Nephron progenitor cell (in vitro differentiated cells): ENCODE data around the gene ZFP3.
A peak's percentile ranks its signal among the peaks of the same experiment; 100 is the strongest.
"Not testable (repeated sequence)": the region's sequence is repeated elsewhere in the genome, so short reads cannot be mapped to it uniquely, and the experiment has no call there.

Experiments used
- DNase-seq: peaks from one replicate; pipeline ENCODE4 v3.0.0; 2021
- H3K27ac Mint-ChIP-seq: 2 replicates; pipeline ENCODE4 v1.8.0; 2021; ENCODE audit warnings: mild to moderate bottlenecking, moderate library complexity, mixed read lengths
- H3K27me3 Mint-ChIP-seq: 2 replicates; pipeline ENCODE4 v1.8.0; 2021; ENCODE audit warnings: mild to moderate bottlenecking, low read depth, mixed read lengths; ENCODE audit not compliant: poor library complexity
- H3K36me3 Mint-ChIP-seq: 2 replicates; pipeline ENCODE4 v1.8.0; 2021; ENCODE audit warnings: low read depth, mixed read lengths
- H3K4me1 Mint-ChIP-seq: 2 replicates; pipeline ENCODE4 v1.8.0; 2021; ENCODE audit warnings: mixed read lengths
- H3K4me3 Mint-ChIP-seq: 2 replicates; pipeline ENCODE4 v1.8.0; 2021; ENCODE audit warnings: mild to moderate bottlenecking, moderate library complexity, mixed read lengths
- H3K9me3 Mint-ChIP-seq: 2 replicates; pipeline ENCODE4 v1.8.0; 2021; ENCODE audit warnings: mild to moderate bottlenecking, moderate library complexity, mixed read lengths
- TF ChIP-seq, protein P1 (sequence below): fragments of 200-600 bp; sonication (generic); IDR thresholded peaks from 2 replicates; pipeline ENCODE4 v1.5.0; 2021; ENCODE audit warnings: antibody characterized with exemption

The ZFP3 gene

DNA sequence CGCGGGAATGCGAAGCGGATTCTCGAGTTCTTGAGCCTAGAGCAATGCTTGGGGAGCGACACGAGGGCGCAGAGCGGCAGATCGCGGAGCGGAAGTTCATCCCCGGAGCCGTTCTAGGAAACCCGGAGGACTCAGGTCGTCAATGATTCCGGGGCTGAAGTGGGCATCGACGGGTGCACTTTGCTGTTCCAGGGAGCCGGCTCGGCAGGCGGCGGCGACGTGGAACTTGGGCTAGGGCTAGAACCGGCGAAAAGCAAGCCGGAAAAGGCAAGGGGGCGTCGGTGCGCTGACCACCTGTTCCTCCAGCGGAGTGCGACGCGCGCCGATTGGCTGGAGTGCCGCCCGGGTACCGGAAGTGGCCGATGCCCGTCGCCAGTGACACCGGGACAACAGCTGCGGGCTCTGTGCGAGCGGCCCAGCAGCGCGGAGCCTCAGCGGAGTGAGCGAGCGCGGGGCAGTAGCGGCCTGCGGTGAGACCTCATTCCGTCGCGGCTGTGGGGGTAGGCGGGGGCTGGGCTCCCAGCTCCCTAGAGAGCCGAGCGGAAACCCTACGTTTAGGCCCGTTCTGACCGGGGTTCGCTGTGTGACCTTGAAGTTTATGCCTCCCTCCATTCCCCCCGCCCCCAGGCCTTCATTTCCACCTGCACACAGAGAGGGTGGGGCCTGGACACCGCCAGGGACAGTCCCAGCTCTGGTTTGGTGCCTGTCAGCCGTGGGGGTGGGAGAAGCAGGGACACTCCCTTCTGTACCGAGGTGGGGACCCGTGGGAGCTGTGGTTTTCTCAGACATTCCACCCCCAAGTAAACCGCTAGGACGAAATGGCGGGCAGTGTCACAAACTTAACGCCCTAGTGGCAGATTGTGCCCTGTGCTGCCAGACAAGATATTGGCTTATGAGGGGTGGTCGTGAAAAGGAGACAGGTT lies at the start of gene ZFP3:
TSS of gene ZFP3 (plus strand) at position 362 of the 923 bp plus-strand sequence. CDS start 13,038 bp downstream, outside the sequence.
- Mint-ChIP-seq H3K36me3 (no peaks in the 10 kb centered on the region), H3K27ac (no peak within 1 kb of the TSS), H3K4me3 (peak within 1 kb of the TSS; percentile 23), H3K9me3 (peaks cover 17% of the 10 kb centered on the region), H3K4me1 (no peaks in the 10 kb centered on the region), H3K27me3 (peaks cover 21% of the 10 kb centered on the region)
- TF ChIP-seq, protein P1, sequence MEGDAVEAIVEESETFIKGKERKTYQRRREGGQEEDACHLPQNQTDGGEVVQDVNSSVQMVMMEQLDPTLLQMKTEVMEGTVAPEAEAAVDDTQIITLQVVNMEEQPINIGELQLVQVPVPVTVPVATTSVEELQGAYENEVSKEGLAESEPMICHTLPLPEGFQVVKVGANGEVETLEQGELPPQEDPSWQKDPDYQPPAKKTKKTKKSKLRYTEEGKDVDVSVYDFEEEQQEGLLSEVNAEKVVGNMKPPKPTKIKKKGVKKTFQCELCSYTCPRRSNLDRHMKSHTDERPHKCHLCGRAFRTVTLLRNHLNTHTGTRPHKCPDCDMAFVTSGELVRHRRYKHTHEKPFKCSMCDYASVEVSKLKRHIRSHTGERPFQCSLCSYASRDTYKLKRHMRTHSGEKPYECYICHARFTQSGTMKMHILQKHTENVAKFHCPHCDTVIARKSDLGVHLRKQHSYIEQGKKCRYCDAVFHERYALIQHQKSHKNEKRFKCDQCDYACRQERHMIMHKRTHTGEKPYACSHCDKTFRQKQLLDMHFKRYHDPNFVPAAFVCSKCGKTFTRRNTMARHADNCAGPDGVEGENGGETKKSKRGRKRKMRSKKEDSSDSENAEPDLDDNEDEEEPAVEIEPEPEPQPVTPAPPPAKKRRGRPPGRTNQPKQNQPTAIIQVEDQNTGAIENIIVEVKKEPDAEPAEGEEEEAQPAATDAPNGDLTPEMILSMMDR = no peak
- no peak for DNase-seq

DNA sequence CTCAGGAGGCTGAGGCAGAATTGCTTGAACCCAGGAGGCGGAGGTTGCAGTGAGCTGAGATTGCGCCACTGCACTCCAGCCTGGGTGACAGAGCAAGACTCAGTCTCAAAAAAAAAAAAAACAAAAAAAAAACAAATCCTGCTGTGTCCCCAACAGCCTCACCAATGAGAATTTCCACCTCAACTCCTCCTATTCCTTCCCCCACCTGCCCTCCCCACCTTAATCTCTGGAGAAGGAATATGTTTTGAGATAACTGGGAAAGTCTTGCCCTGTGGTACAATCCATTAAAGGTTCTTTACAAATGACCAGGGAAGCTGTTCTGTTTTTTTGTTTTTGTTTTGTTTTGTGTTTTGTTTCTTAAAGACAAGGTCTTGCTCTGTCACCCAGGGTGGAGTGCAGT lies 48.1 kb upstream of the ZFP3 start:
- DNase-seq, H3K9me3 Mint-ChIP-seq, H3K36me3 Mint-ChIP-seq, H3K4me3 Mint-ChIP-seq, H3K27ac Mint-ChIP-seq: not testable (repeated sequence)
- H3K27me3 Mint-ChIP-seq = peaks cover 58% of the 10 kb centered on the region
- peaks cover 15% of the 10 kb centered on the region for H3K4me1 Mint-ChIP-seq

DNA sequence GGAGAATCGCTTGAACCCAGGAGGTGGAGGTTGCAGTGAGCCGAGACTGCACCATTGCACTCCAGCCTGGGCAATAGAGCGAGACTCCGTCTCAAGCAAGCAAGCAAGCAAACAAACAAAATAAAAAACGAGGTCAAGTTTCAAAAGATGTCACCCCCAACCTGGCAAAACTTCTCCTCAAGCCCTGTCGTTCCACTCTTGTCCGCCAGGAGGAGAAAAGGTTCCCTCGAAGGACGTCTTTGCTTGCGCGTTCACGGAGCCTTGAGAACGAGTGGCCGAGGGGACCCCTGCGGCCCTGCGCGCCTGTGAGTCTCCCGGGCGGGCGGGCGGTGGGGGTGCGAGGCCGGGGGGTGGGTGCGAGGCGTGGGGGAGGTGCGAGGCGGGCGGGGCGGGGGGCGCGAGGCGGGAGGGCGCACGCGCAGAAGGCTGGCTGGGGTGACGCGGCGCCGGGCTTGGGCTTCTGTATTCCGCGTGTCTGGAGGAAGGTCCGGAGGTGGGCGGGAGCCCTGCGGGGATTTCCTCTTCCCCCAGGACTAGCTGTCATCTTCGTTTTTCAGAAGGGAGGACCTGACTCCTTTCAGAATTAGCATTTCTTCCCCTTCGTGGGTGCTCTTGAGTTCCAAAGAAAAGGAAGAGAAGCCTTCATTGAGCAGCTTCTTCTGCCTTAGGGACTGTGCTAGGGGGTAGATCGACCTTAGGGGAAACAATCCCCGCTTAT lies 46.7 kb upstream of the ZFP3 start:
- peaks cover 10% of the 10 kb centered on the region for H3K4me1 Mint-ChIP-seq
- H3K9me3 Mint-ChIP-seq = peaks cover 5% of the 10 kb centered on the region
- no peak overlapping the region for H3K27ac Mint-ChIP-seq
- peak; percentile 89 for DNase-seq
- peaks cover 68% of the 10 kb centered on the region for H3K27me3 Mint-ChIP-seq
- H3K4me3 Mint-ChIP-seq = peak overlapping the region; percentile 80
- H3K36me3 Mint-ChIP-seq = no peaks in the 10 kb centered on the region
- TF ChIP-seq, protein P1 = peak; percentile 55

DNA sequence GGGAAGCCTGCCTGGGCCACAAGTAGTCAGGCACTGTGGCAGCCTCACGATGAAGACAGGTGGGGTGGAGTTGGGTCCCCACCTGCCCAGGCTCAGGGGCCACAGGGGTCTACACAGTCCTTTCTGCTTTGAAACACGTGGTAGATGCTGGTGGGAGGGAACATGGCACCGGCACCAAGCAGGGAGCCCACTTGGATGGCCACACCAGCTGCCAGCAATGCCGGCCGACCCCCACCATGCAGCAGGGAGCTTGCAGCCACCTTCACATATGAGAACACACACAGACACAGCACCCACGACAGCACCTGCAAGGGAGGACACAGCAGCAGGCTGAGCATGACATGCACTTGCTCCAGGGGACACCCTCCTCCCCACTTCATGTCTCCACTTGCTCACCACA lies 45.4 kb upstream of the ZFP3 start:
- Mint-ChIP-seq H3K9me3 (peaks cover 5% of the 10 kb centered on the region), H3K36me3 (no peaks in the 10 kb centered on the region), H3K4me1 (peaks cover 9% of the 10 kb centered on the region), H3K4me3 (no peak overlapping the region), H3K27me3 (peaks cover 77% of the 10 kb centered on the region), H3K27ac (no peak overlapping the region)
- TF ChIP-seq, protein P1 = no peak
- no peak for DNase-seq

DNA sequence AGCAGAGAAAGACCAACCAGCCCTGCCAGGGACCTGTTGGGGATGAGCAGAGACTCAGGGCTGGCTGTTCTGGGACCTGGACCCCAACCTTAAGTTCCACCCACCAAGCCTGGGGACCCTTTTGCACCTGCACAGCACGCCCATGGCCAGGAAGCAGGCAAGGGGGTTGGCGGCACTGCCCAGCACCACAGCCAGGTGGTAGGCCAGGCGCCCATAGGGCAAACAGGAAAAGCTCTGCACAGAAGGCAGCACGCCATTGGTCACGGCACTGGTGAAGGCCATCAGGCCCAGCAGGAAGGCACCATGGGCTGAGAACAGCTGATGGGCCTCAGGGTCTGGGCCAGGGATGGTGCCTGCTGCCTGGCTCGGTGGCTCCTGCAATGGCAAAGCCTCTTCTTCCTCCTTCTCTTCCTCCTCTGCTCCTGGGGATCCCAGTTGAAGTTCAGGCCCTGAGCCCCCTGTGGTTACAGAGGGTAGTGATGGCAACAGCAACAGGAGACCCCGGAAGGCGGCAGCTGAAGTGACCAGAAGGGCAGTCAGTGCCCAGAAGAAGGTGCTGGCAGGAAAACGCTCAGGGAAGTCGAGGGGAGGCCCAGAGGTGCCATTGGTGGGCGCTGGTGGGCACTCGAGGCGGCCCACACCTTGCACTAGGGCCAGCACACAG lies 44.8 kb upstream of the ZFP3 start:
- TF ChIP-seq, protein P1 = peak; percentile 22
- Mint-ChIP-seq H3K36me3 (no peaks in the 10 kb centered on the region), H3K4me3 (no peak overlapping the region), H3K27ac (no peak overlapping the region), H3K27me3 (peaks cover 75% of the 10 kb centered on the region), H3K9me3 (peaks cover 5% of the 10 kb centered on the region), H3K4me1 (peaks cover 5% of the 10 kb centered on the region)
- peak; percentile 18 for DNase-seq

DNA sequence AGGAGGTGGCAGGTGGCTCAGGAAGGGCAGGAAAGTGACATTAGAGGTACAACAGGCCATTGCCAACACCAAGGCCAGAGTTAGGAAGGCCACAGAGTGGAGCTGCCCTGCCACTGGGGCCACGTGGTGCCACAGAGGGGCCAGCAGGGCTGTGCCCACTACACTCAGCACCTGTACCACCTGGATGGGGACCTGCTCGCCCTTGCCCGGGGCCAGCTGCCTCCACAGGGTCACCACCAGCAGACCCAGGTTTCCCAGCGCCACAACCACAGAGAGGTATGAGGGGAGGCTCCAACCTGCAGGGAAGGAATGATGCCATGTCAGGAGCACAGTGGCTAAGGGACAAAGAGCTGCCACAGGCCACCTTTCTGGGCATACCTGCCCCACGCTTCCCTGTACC lies 44.2 kb upstream of the ZFP3 start:
- peaks cover 72% of the 10 kb centered on the region for H3K27me3 Mint-ChIP-seq
- DNase-seq = no peak

More for the DNA sequence above, 44.2 kb upstream of the ZFP3 start:
- TF ChIP-seq, protein P1 = no peak
- no peak overlapping the region for H3K27ac Mint-ChIP-seq
- no peak overlapping the region for H3K4me3 Mint-ChIP-seq
- peaks cover 5% of the 10 kb centered on the region for H3K4me1 Mint-ChIP-seq
- peaks cover 5% of the 10 kb centered on the region for H3K9me3 Mint-ChIP-seq
- H3K36me3 Mint-ChIP-seq = no peaks in the 10 kb centered on the region
